HPDE6-E6E7 (cell line): ENCODE data around the gene ZDHHC14.
"Not testable (repeated sequence)": the region's sequence is repeated elsewhere in the genome, so short reads cannot be mapped to it uniquely, and the experiment has no call there.

Experiments
- DNase-seq: peaks from one replicate; pipeline ENCODE4 v3.0.0; 2011; ENCODE audit warnings: missing footprints; ENCODE audit errors: extremely low spot score

ZDHHC14 gene

DNA sequence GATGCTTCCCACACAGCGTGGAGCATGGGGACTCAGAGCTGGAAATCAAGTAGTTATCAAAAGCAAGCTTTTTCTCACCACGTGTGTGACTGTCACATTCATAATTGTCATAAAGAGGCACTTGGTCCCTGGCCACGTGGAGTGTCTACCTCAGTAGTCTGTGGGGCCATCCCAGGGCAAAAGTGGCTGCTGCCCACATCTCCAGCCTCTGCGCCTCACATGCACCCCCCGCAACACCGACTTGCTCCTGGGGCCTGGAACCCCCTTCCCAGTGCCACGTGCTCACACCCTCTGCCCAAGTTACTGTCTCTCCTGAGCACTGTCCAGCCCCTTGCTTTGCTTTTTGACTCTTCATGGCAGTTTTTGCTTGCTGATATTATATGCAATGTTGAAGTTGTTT lies 308.9 kb downstream of the ZDHHC14 start:
- no peak for DNase-seq

DNA sequence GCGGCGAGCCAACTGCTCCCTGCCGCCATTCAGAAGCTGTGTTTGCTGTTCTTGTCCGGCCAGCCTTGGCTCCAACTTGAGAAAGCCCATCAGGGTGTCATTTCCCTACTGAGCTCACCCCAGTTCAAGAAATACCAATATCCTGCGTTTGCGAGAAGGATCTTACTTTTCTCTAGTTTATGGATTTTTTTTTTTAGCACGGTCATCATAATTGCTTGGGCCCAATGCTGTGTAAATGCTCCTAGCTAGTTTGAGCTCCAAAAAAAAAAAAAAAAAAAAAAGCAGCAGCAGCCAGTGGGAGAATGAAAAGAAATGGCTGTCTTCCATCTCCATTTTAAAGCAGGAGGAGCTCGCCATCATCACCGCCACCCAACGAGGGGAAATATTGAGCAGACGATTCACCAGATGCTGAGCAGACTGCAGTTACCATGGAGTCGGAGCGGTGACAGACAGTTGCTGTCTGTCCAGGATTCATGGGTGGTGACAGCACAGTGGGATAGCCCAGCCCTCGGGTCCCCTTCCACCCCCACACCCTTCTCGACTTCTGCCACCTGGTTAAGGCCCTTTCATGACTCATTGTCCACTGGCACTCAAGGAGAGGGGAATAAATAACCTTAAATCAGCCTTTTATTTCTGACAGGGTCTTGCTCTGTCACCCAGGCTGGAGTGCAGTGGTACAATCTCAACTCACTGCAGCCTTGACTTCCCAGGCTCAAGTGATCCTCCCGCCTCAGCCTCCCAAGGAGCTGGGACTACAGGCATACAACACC lies 309.6 kb downstream of the ZDHHC14 start:
- DNase-seq: no peak

DNA sequence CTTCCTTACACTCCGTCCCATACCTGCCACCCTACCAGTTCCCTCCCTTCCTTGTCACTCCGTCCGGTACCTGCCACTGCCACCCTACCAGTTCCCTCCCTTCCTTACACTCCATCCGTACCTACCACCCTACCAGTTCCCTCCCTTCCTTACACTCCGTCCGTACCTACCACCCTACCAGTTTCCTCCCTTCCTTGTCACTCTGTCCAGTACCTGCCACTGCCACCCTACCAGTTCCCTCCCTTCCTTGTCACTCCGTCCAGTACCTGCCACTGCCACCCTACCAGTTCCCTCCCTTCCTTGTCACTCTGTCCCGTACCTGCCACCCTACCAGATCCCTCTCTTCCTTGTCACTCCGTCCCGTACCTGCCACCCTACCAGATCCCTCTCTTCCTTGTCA lies 310.6 kb downstream of the ZDHHC14 start:
- not testable (repeated sequence) for DNase-seq

DNA sequence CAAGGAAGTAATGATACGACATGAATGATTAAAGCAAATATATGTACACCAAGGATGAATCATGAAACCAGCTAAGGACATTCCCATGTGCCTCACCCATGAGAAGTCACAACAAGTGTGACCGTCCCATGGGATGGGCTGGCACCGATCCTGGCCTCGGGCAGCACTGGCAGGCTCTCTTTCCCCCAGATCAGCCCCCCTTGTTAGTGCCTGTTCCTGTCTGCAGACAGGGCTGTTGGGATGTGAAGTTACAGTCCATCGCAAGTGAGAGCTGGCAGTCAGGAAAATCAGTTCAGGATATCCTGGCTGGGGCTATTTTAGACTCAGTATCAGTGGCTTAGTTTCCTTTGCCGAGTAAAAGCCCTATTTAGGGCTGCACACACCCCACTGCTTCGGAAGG lies 312.9 kb downstream of the ZDHHC14 start:
- DNase-seq: no peak

DNA sequence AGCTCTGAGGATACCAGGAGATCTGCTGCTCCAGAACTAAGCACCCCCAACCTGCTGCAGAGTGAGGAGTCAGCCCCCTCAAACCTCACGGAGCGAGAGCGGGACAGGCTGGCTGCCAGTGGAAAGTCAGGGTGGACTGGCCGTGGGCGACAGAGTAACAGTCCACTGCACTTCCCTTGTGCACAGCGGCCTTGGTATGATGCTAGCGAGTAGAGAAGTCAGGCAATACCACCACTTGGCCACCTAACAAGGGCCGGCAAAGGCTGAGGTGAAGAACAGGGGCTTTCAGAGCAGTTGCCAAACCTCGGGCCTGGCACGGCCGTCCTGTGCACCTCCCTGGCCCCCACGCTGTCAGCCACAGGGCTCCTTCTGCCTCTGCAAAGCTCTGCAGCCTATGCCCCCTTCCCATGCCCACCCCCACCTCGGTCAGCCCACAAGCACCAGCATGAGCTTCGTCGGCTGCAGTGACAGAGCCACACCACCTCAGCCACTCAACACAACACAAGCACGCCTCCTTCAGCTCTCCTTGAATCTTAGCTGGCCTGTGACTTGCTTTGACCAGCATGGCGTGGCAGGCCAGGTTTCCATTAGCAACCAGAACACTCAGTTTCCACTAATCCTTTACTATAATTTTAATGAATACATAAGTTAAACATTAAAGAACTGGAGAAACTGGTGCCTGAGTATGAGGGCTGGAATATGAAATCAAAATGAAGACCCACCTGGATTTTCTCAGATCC lies 314.5 kb downstream of the ZDHHC14 start:
- DNase-seq: no peak

DNA sequence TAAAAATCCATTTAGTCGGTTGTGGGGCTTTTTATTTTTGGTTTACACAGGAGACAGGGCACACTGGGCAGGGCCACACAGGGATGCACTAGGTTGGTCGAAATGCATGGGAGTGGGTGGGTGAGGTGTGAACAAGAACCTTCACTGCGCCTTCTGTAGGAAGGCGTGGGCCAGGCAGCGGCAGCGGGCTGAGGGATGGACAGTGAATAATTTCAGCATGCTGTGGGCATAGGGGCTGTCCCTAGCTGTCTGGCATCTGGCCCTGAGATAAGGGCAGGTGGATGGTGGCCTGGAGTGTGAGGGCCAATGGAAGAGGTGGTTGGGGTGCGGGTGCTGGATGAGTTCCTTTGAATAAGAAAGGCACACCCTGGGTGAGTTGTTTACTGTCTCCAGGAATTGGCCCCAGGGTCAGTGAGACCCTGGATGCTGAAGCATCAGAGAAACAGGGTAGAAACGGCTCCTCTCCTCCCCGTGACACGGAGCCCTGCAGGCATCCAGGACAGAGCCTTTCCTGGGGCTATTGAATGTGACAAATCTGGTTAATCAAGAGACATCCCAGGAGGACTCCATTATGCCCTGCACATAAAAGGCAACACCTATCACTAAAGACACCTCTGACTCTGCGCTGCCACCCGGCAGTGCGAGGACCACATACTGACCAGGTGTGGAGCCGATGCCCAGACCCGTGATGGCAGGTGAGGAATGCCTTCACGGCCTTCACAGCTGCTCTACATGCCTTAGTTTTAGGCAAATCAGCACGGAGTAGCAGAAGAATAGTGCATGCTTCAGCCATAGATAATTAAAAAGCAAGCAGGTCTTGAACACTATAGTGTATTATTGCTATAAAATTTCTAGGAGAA lies 319.0 kb downstream of the ZDHHC14 start:
- DNase-seq: no peak

DNA sequence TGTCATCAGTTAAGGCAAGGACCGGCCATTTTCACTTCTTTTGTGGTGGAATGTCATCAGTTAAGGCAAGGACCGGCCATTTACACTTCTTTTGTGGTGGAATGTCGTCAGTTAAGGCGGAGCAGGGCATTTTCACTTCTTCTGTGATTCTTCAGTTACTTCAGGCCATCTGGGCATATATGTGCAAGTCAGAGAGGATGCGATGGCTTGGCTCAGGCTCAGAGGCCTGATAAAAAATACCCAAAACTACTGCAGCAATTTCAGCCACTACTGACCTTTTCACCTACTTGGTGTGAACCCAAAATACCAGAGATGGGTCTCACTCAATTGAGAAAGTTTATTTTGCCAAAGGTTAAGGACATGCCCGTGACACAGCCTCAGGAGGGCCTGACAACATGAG lies 325.4 kb downstream of the ZDHHC14 start:
- not testable (repeated sequence) for DNase-seq

DNA sequence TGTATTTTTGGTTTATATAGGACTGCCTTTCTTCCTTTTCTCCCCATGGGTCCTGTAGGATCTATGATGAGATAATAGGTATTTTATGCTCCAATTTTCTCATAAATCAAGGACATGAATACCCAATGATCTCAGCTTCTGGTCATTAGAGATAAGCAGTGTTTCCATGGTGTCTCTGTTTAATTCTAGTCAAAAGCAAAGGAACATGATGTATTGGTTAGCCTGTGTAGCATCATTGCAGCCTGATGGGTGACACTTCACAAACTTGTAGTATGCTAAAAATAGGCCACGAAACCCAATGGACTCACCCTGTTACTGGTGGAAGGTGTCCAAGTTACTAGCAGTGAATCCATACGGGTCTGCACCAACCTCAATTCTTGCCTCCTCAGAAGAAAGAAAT lies 325.9 kb downstream of the ZDHHC14 start:
- DNase-seq: no peak

DNA sequence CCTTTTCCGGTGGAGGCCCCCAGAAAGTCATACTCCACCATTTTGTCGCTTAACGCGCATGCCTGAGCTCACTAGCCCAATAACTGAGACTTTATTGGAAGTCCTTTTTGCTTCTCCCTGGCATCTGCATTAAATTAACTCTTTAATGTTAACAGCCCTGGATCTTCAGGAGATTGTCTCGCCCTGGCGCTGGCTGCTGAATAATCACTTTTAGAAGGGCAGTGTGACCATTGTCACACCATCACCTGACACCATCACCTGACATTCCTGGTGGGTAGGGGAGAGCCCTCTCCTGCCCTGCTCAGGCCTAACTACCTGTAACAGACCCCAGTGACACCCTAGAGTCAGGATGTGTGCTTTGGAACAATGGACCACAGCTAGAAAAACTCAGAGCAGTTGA lies 326.6 kb downstream of the ZDHHC14 start:
- no peak for DNase-seq

DNA sequence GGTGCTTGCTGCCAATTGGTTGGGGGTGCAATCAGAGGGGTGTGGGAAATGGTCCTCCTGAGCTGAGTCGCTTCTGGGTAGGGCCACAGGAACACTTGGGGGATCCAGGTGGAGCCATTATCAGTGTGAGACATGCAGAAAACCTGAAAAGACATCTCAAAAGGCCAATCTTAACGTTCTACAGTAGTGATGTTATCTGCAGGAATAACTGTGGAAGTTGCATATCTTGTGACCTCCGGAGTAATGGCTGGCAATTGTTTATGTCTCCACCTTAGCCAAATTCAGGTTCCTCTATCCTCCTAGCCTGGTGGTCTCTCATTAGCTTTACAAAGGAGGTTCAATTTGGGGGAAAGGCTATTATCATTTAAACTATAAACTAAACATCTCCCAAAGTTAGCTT lies 327.2 kb downstream of the ZDHHC14 start:
- DNase-seq: no peak

DNA sequence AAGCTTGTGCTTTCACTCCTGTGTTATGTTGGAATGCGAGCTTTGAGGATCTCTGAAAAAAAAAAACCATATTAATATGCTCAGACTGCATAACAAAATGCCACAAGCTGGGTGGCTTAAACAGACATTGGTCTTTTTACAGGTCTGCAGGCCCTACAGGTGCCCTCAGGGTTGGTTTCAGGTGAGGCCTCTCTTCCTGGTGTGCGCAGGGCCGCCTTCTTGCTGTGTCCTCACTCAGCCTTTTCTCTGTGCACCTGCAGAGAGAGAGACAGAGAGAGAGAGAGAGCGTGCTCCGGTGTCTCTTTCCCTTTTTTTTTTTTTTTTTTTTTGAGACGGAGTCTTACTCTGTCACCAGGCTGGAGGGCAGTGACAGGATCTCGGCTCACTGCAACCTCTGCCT lies 327.9 kb downstream of the ZDHHC14 start:
- DNase-seq: no peak

DNA sequence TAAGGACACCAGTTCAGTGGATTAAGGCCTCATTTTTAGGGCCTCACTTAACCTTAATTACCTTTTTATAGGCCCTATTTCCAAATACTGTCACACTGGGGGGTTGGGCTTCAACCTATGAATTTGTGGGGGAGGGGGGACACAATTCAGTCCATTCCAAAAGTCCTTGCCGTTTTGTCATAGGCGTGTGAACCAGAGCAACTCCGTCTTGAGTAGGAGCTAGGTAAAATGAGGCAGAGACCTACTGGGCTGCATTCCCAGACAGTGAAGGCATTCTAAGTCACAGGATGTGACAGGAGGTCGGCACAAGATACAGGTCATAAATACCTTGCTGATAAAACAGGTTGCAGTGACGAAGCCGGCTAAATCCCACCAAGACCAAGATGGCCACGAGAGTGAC lies 328.6 kb downstream of the ZDHHC14 start:
- no peak for DNase-seq

DNA sequence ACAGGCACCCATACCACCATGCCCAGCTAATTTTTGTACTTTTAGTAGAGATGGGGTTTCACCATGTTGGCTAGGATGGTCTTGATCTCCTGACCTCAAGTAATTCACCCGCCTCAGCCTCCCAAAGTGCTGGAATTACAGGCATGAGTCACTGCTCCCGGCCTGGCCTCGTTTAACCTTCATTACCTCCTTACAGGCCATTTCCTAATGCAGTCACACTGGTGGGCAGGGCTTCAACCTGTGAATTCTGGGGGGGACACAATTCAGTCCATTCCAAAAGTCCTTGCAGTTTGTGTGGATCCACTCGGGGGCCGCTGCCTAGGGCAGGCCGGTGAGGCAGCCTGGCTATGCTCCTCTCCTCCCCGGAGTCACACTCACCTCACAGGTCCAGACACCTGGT lies 329.6 kb downstream of the ZDHHC14 start:
- no peak for DNase-seq

DNA sequence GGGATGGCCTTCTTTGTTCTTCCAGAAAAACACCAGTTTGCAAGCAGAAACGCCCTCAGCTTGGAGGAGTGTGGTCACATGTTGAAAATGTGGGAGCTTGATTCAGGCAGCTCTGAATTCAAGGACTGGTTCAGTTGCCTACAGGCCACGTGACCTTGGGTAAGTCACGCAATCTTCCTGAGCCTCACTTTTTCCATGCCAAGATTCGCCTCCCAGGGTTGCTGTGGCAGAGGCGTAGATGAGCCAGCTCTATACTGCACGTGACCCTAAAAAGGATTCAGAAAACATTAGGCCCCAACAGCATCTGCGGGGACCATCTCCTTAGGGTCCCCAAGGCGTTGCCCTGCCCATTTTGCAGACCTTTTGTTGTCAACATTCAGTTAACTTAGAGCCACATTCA lies 330.1 kb downstream of the ZDHHC14 start:
- no peak for DNase-seq

DNA sequence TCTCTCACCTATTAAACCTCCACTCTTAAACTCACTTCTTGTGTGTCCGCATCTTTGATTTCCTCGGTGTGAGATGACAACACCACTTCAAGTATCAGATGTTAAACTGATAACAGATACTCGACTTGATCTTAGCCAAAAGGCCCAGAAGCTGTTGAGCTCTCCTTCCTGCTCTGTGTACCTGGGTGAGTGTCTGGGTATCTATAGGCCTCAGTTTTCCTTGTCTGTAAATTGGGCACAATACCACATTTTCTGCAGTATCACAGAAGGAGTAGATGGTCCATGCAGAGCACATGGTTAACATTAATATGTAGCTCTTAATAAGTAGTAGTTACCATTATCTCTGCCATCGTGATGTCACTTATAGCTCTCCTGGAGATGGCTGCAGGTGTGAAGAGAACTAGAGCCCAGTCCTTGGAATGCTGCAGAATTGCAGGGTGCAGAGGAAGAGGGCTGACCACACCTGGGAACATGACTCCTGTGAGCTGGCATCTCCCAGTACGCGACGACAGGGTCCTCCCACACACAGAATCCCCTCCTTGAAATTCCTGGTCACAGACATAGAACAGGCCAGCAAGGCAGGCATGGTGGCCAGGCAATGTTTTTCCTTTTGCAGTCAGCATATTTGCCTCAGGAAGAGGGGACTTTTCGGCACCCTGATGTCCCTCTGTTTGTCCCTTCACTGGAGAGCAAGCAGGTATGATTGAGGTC lies 331.8 kb downstream of the ZDHHC14 start:
- no peak for DNase-seq

DNA sequence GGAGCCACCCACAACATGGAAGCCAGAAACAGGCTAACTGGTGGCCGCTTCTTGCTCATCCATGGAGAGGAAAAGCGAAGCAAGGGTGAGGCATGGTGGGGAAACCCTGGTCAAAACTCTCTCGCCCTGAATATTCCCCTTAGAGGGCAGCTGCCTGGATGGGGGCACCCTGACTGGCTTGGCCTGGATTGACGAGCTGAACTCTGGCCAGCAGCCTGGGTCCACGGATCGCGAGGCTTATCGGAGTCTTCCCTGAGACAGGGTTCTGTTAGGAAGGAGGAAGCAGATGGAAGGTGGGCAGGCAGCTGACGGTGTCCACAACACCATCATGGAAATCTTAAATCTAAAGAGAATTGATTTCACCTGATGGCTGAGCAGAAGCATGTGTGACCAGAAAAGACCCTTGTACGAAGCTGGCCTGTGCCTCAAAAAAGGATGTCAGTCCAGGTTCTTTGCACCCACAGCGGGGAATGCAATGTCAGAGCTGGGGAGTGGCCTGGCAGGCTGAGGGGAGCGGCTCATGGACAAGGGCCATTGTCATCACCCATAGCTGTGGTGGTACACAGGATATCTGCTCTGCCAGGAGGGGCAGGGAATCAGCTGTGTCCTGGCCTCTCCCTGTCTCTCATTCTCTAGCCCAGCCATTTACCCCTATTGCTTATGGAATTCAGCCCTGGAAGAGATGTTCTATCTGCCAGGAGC lies 332.6 kb downstream of the ZDHHC14 start:
- no peak for DNase-seq

DNA sequence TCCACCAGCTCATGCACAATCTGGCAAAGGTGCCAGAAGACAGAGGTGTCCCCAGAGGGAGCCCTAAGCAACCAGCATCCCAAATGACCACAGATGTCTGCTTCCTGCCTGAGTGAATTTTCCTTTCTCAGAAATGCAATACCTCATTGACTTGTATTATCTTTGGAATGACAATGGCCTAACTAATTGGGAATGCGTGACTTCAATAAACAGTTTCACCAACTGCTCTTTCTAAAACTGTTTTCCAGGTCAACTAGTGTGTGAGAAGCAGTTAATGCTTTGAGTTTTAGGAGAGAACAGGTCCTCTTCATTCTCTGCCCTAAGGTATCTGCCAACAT lies 333.1 kb downstream of the ZDHHC14 start:
- no peak for DNase-seq

DNA sequence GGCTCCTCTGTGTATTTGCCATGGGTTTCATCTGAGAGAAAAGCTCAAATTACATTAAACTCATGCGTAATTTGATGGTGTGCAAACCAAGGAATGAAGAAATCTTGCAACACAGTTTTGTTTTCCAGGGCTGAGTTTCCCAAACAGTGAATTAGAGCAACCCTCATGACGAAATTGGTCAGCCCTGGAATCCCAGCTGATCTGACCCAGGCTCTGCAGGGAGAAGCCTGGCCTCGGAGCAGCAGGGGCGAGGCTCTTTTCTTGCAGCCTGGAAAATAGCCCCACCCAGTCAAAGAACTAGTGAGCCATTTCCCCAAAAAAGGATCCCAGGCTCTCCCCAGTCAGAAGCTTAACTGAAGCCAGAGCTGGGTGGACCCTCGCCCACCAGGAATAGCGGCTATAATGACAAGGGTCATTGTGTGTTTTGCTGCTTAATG lies 334.8 kb downstream of the ZDHHC14 start:
- DNase-seq: no peak

DNA sequence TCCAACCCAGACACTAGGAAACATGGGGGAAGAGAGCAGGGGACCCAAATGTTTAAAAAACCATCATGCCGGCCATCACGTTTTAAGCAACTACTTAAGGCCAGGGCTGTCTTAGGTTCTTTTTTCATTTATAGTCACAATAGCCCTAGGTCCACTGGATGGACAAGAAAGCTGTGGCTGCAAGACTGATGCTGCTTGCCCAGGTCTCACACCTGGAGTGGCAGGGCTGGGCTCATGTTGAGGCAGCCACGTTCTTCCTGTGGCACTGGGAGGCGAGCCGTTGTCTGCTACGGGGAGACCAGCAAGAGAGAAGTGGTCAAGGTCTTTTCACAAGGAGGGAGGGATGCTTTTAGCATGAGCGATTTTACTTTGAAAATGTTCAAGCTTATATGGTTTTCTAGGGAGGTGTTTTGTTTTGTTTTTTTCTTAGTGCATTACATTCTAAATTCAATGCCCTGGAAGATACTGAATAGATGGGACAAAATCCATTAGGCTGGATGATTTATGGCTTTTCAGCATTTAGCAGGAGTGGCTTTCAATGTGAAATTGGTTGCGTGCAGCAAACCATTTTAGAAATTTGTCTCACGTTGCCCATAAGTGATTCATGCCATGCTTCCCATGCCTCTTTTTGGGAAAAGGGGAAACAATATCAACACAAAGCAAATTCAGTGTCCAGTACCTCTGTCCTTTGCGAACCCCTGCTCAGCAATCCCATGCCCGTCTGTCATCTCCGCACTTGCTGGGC lies 335.4 kb downstream of the ZDHHC14 start:
- no peak for DNase-seq

DNA sequence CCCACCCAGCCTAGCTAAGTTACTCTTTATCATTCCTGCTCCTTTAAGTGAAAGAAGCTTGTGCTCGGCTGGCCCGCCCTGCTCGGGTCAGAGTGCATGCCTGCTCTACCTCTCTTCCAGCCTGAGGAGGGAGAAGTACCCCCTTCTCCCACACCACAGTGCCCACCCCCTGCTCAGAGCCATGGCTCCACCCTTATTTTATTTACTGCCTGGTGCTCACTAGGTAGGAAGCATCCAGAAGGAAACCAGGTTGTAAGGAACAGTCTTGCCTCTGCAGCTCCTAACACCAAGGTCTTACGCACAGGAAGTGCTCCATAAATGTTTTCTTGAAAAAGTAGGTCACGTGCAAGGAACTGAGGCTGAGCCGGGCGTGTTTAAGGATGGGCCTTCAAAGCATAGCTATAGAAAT lies 336.4 kb downstream of the ZDHHC14 start:
- DNase-seq: no peak
